Measurements from ENCODE around the gene AIPL1.

DNA sequence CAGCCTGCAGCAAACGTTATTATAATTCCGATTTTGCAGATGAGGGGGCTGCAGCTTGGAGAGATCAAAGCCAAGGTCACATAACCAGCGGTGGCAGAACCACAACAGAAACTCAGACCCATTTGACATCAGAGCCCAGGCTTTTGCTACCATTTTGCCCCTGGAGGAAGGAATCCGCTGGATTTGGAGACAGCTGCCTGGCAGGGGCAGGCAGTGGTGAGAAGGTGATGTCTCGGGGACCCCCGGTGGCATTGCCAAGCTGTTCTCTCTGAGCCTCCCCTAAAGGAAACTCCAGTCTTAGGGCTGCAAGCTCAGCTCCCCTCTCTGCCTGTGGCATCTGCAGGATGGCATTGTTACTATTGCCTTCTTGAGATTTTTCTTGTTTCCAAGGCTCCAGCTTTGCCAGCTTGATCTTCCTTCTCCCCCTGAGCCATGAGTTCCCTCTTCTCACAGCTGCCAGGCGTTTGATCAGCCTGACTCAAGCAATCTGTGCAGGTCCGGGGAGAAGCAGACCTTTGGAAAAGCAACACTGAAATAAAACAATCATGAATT is 40.8 kb downstream of the AIPL1 start:
- TF ChIP-seq, protein P1, sequence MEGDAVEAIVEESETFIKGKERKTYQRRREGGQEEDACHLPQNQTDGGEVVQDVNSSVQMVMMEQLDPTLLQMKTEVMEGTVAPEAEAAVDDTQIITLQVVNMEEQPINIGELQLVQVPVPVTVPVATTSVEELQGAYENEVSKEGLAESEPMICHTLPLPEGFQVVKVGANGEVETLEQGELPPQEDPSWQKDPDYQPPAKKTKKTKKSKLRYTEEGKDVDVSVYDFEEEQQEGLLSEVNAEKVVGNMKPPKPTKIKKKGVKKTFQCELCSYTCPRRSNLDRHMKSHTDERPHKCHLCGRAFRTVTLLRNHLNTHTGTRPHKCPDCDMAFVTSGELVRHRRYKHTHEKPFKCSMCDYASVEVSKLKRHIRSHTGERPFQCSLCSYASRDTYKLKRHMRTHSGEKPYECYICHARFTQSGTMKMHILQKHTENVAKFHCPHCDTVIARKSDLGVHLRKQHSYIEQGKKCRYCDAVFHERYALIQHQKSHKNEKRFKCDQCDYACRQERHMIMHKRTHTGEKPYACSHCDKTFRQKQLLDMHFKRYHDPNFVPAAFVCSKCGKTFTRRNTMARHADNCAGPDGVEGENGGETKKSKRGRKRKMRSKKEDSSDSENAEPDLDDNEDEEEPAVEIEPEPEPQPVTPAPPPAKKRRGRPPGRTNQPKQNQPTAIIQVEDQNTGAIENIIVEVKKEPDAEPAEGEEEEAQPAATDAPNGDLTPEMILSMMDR (IDR thresholded peaks at IDR 0.05; ENCODE audit: low read depth, low read length, poor library complexity, severe bottlenecking) = no peak
- no peak for TF ChIP-seq EZH2phosphoT487 (IDR thresholded peaks at IDR 0.05; ENCODE audit: borderline replicate concordance, low read length)

All from DOHH2 (cell line).